Adrenal gland (tissue), 5 donors: ENCODE results near the gene BCAT1.

Experiments used
- CTCF ChIP-seq, 6 experiments: fragments of 450-650 bp in 4 of 6; fragments of 200-600 bp in 2 of 6; sonication (generic) in 1 of 6; IDR thresholded peaks; 1 replicate in 5 of 6; 2 replicates in 1 of 6; pipeline versions ENCODE4 v1.5.1 to v1.8.0; 2016 to 2021; ENCODE audit warnings: antibody characterized with exemption in 6 of 6, mild to moderate bottlenecking in 2 of 6, moderate library complexity in 1 of 6
- POLR2A ChIP-seq, 2 donors: fragments of 450-650 bp; IDR thresholded peaks; one replicate each; pipeline ENCODE4 v1.6.1; 2017; ENCODE audit warnings: antibody characterized with exemption in 2 of 2, mild to moderate bottlenecking in 2 of 2, moderate library complexity in 1 of 2
- donor health status: DM: no; HTN: no; CAD: no.

DNA sequence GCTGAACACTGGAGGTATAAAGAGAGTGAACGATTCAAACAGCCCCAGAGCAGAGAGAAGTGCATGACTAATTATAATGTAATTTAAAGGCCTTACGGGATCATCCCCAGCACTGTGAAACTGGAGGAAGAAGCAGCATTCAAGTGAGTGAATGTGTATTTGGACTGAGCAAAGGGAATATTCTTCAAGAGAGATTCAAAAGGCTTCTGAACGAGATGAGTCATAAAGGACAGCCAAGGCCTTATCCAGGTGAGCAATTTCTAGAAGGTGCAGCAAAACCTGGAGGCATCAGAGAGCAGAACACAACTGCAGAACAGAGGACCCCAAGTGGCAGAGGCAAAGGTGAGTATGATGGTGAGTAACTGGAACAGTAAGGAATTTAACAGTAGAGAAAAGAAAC, 127.2 kb downstream of the BCAT1 start:
- TF ChIP-seq CTCF (IDR thresholded peaks at IDR 0.05) (no peak), POLR2A (IDR thresholded peaks at IDR 0.05) (no peak)
